Astrocyte of the spinal cord (primary cell): ENCODE measurements around the gene DYNLT1.
A peak's percentile ranks its signal among the peaks of the same experiment; 100 is the strongest.

Experiments
- DNase-seq: peaks from one replicate; pipeline ENCODE4 v3.0.0; 2011; ENCODE audit warnings: low read depth, low spot score
- H3K4me3 ChIP-seq: 2 replicates; pipeline ENCODE4 v1.5.1; 2011; ENCODE audit warnings: low read depth, mild to moderate bottlenecking, low read length, moderate library complexity
- in situ Hi-C: cut with HindIII; loops from 2 replicates; pipeline ENCODE4 v1.10.0; 2017; ENCODE audit warnings: low sequenced_read_pairs
- TF ChIP-seq, protein P1 (sequence below): IDR thresholded peaks from 2 replicates; pipeline ENCODE4 v1.5.1; 2012; ENCODE audit warnings: low read depth, mild to moderate bottlenecking, low read length, inconsistent platforms

Gene DYNLT1

DNA sequence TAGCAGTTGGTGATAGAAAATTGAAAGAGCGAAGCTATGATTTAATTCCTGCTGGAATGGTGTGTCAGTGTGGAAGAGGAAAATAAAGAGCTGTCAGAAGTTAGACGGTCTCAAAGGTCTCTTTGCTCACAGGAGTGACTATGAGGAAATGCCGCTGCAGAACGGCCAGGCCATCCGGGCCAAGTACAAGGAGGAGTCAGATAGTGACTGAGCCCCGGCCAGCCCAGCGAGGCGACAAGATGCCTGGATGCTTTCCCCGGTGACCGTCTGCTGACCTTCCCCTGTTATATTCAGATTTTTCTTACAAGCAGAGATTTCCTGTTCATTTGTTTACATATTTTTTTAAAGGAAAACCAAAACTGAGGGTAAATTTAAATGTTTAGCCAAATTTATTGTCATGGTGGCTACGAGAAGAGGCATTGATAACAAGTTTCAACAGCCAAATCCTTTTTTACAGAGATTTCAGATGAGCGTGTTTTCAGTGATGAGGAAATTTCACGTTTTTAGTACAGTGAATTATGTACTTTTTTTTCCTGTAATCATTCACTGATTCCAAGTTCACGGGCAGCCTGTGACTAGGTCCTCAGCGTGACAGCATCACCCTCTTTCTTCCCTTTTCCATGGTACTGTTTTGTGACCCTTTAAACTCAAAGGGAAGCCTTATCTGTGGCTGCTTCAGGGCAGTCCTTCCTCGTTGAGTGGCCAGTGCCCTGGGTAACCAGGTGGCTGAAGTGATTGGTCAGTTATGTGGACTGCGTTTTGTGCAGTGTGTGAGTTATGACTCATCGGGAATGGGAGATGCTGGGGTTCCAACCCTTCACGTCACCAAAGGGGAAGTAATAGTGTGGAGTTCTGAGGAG lies 12.6 kb downstream of the DYNLT1 start:
- H3K4me3 ChIP-seq = no peak overlapping the region
- in situ Hi-C loops = no loop called here
- TF ChIP-seq, protein P1, sequence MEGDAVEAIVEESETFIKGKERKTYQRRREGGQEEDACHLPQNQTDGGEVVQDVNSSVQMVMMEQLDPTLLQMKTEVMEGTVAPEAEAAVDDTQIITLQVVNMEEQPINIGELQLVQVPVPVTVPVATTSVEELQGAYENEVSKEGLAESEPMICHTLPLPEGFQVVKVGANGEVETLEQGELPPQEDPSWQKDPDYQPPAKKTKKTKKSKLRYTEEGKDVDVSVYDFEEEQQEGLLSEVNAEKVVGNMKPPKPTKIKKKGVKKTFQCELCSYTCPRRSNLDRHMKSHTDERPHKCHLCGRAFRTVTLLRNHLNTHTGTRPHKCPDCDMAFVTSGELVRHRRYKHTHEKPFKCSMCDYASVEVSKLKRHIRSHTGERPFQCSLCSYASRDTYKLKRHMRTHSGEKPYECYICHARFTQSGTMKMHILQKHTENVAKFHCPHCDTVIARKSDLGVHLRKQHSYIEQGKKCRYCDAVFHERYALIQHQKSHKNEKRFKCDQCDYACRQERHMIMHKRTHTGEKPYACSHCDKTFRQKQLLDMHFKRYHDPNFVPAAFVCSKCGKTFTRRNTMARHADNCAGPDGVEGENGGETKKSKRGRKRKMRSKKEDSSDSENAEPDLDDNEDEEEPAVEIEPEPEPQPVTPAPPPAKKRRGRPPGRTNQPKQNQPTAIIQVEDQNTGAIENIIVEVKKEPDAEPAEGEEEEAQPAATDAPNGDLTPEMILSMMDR = no peak
- DNase-seq = peak; percentile 87

DNA sequence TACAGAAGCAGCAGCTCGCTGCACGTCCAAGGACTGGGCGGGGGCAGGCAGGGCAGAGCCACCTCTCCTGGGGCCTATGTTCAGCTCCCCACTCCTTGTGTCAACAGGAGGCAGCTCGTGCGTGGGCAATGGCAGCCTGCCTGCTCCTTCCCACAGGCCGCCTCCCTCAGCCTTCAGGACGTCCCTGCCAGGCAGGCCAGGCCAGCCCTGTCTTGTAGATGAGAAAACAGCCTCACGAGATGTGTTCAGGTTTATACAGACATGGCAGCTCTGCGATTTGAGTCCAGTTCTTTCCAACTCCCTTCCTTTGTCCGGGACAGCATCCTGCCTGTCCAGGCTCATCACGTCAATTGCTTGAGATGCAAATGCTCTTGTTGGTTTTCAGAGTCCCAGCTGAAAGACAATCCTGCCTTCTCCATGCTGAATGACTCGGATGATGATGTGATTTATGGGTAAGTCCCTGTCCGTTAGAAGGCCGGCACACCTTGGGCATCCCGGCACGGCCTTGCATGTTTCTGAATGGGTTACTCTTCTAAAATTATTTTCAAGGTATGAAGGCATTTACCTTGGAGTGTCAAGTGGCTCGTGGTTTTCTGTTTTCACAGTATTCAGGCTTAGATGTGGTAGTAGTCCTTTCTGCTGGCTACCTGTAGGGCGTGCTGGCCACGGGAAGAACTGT lies 13.5 kb downstream of the DYNLT1 start:
- no peak overlapping the region for H3K4me3 ChIP-seq
- DNase-seq = peak; percentile 43
- in situ Hi-C loops = no loop called here
- TF ChIP-seq, protein P1 = peak; percentile 4

DNA sequence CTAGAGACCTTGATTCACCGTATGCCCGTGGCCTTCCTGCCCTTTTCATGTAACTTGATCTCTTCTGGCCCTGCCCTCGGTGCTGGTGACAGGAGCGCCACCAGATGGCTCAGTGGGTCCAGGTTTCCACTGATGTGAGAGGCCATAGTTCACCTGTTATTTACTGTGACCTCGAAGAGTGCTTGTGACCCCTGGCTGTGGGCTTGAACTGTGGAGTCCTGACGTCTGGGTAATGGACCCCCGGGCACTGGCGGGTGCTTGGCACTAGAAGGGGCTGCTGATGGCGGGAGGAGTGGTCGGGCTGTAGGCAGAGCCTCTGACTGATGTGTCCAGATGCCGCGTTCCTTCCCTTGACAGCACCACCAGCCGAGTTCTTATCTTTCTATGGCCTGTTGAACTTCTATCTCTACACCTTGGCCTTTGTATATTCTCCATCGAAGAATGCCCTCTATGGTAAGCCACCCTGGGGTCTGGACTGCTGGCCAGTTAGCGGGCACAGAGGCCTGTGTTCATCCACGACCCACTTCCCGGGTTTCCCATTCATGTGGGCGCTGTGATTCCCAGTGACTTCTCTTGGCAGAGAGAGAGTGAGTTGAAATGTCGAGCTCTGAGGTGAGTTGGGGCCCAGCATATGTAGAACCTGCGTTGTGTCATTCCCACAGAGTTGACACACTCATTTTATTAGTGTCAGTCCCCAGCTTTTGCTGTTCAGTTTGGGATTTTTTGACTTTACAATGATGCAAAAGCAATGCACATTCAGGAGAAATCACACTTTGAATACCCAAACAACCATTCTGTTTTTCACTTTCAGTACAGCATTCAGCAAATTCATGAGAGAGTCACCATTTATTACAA lies 14.9 kb downstream of the DYNLT1 start:
- in situ Hi-C loops = no loop called here
- no peak for DNase-seq
- no peak overlapping the region for H3K4me3 ChIP-seq
- TF ChIP-seq, protein P1 = no peak

DNA sequence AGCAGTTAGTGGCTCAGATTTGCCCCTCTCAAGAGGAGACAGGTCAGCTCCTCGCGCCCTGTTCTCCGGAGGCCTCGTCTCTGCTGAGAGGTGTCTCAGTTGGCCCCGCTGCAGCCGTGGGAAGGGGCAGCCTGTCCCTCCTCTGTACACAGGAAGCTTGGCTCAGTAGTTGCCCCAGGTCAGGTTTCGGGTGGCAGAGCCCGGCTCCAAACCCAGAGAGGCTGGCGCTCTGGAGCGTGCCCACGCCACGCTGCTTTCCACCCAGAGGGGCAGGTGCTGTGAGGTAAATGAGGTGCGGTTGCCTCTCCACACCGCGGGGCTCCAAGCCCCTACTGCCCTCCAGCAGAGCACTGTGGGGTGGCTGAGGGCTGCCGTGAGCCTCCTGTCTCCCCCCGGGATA lies 16.0 kb downstream of the DYNLT1 start:
- in situ Hi-C loops = no loop called here
- TF ChIP-seq, protein P1 = no peak
- no peak for DNase-seq
- H3K4me3 ChIP-seq = no peak overlapping the region

DNA sequence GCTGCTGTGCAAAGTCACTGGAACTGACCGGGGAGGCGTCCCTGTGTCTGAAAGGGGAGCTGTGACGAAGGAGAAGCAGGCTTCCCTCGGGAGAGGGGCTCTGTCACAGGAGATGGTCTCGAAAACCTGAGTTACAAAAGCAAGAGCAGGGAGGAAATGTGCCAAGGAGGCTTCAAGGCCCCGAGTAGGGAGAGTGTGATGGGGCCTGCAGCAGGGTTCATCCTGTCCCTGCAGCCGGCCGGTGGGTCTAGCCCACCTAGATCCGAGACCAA lies 16.7 kb downstream of the DYNLT1 start:
- TF ChIP-seq, protein P1 = no peak
- in situ Hi-C loops = no loop called here
- no peak overlapping the region for H3K4me3 ChIP-seq
- DNase-seq = no peak

DNA sequence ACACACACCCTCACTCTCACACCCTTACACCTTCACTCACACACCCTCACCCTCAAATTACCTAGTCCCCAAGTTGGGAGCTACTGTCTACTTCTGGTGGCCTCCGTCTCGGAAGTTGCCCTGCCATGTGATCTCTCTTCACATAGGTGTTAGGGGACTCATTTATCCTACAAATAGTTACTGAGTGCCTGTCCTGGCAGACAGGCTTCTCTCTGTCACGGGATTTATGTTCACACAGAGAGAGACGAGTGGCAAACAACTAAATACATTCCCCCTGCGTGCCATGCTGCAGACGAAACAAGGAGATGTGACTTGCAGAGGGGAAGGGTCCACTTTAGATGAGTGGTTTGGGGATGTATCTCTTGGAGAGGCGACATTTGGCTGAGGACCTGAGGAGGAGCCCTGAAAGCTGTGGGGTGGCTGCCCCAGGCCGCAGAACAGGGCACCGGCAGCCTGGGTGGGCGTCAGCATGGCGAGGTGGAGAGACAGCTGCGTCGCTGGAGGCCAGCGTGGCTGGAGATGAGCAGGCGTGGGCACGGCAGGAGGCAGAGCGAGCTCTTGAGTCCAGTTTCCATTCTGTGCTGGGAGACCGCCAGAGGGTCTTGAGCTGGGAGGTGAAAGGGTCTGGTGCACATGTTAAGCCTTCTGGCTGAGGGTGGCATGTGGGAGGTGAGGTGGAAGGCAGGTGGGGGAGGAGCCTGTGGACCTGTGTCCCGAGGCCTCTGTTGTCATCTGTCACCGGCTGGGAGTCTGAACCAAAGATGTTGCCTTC lies 17.2 kb downstream of the DYNLT1 start:
- DNase-seq = no peak
- H3K4me3 ChIP-seq = no peak overlapping the region
- TF ChIP-seq, protein P1 = no peak
- in situ Hi-C loops = no loop called here
